CD4-positive, alpha-beta T cell (primary cell): ENCODE results near the gene MYCBP. TPM values are rescaled to one million over a fixed set of nuclear protein-coding genes. Genes with fewer than 3 reads are reported as not detected.

ENCODE experiments used
- ATAC-seq: fragments of 200-7000 bp; cut with Tn5 transposase; one replicate; pipeline ENCODE4 v1.10.0; 2022; ENCODE audit warnings: mild to moderate bottlenecking; ENCODE audit not compliant: poor library complexity
- CTCF ChIA-PET: fragments of 350-600 bp; sonication (Branson Sonifier 250); formaldehyde crosslinking; loops from one replicate; lab custom pipeline; 2021; ENCODE audit warnings: antibody characterized with exemption, inconsistent platforms; lab: Charles Lee
- POLR2A ChIA-PET: fragments of 350-600 bp; sonication (Branson Sonifier 250); formaldehyde crosslinking; loops from one replicate; lab custom pipeline; 2021; ENCODE audit warnings: antibody characterized with exemption, inconsistent platforms; lab: Charles Lee
- DNase-seq, 14 experiments: peaks; one replicate each; pipeline ENCODE4 v3.0.0-alpha.2; 2013 to 2020; ENCODE audit warnings: mixed read lengths in 2 of 14
- H3K27ac ChIP-seq, 2 donors: one replicate each; pipeline versions ENCODE4 v1.5.1 to v1.7.0; 2013; ENCODE audit warnings: low read length in 2 of 2, low read depth in 1 of 2, mild to moderate bottlenecking in 1 of 2
- H3K27me3 ChIP-seq, 2 experiments: 1 replicate in 1 of 2; 2 replicates in 1 of 2; pipeline versions ENCODE4 v1.6.1 to v1.7.0; 2013; ENCODE audit warnings: low read length in 2 of 2, control low read depth in 1 of 2, mild to moderate bottlenecking in 1 of 2, moderate library complexity in 1 of 2; ENCODE audit not compliant: insufficient read depth in 2 of 2, control insufficient read depth in 1 of 2
- H3K36me3 ChIP-seq: one replicate; pipeline ENCODE4 v1.6.1; 2013; ENCODE audit warnings: low read length, control low read depth; ENCODE audit not compliant: insufficient read depth
- H3K4me1 ChIP-seq: one replicate; pipeline ENCODE4 v1.6.1; 2013; ENCODE audit warnings: low read length, control low read depth; ENCODE audit not compliant: insufficient read depth
- H3K4me3 ChIP-seq: one replicate; pipeline ENCODE4 v1.5.1; 2013; ENCODE audit warnings: mild to moderate bottlenecking, low read length, moderate library complexity
- H3K9me3 ChIP-seq, 2 experiments: 1 replicate in 1 of 2; 2 replicates in 1 of 2; pipeline versions ENCODE4 v1.6.1 to v1.7.0; 2013; ENCODE audit warnings: low read length in 2 of 2, mild to moderate bottlenecking in 2 of 2, control low read depth in 1 of 2, moderate library complexity in 1 of 2; ENCODE audit not compliant: control insufficient read depth in 1 of 2, insufficient read depth in 1 of 2
- H3K27ac Mint-ChIP-seq: one replicate; pipeline ENCODE4 v1.8.0; 2020; ENCODE audit warnings: mixed read lengths
- H3K27me3 Mint-ChIP-seq: one replicate; pipeline ENCODE4 v1.8.0; 2021; ENCODE audit warnings: mixed read lengths
- H3K36me3 Mint-ChIP-seq: one replicate; pipeline ENCODE4 v1.8.0; 2021; ENCODE audit warnings: low read depth, mixed read lengths
- H3K4me1 Mint-ChIP-seq: one replicate; pipeline ENCODE4 v1.8.0; 2021; ENCODE audit warnings: low read depth, mixed read lengths
- H3K4me3 Mint-ChIP-seq: one replicate; pipeline ENCODE4 v1.8.0; 2020; ENCODE audit warnings: mild to moderate bottlenecking, mixed read lengths
- H3K9me3 Mint-ChIP-seq: one replicate; pipeline ENCODE4 v1.8.0; 2020; ENCODE audit warnings: mixed read lengths
- CTCF ChIP-seq: fragments of 200-600 bp; IDR thresholded peaks from one replicate; pipeline ENCODE4 v1.8.0; 2022; ENCODE audit warnings: antibody characterized with exemption, mild to moderate bottlenecking
- intact Hi-C, 2 experiments: fragments of 100-400 bp; cut with DNase I in 1 of 2; cut with micrococcal nuclease in 1 of 2; formaldehyde crosslinking; loops; one replicate each; pipeline versions ENCODE4 v1.15.1 to v1.9.0; 2023 to 2025; cut with DNase I, micrococcal nuclease
- total RNA-seq, 174 experiments: library from RNA in 2 of 174; stranded (reverse) in 2 of 174; gene quantifications; one replicate each; pipeline ENCODE4 v1.2.3 and lab custom pipeline; 2021 to 2026

Gene MYCBP
- total RNA-seq, 2 experiments from 2014 or later = 1.5 to 2.2 TPM

- peak overlapping the region; percentile 93 for H3K4me3 Mint-ChIP-seq
- no peaks in the 10 kb centered on the region for H3K27me3 Mint-ChIP-seq
- H3K9me3 ChIP-seq = no peaks in the 10 kb centered on the region
- H3K4me1 ChIP-seq = peaks cover 17% of the 10 kb centered on the region
- peaks cover 21% of the 10 kb centered on the region for H3K36me3 Mint-ChIP-seq
- peak overlapping the region; percentile 90 for H3K27ac Mint-ChIP-seq
- TF ChIP-seq CTCF = no peak
- no peaks in the 10 kb centered on the region for H3K9me3 Mint-ChIP-seq
- H3K4me3 ChIP-seq = peak overlapping the region; percentile 71
- DNase-seq (peak in 11 of 14 experiments; percentile 8 to 55 (median 21)), ATAC-seq (peak; percentile 10)
- peaks cover 41% of the 10 kb centered on the region for H3K4me1 Mint-ChIP-seq
- CTCF ChIA-PET = interaction anchor here (1.0 kb wide), 1 partner anchor 15 kb away, joined by 3 read pairs; no protein-coding TSS in a partner anchor
- no peaks in the 10 kb centered on the region for H3K27me3 ChIP-seq
- peaks cover 4% of the 10 kb centered on the region for H3K36me3 ChIP-seq
- intact Hi-C loops = loop anchor here (1.0 to 5.0 kb wide), 4 partner anchors 13 to 155 kb away; partner anchors contain the start of genes AKIRIN1 (in 2 of the 2), RRAGC (in 2 of the 2) and NDUFS5 (in 1 of the 2)
- POLR2A ChIA-PET = interaction anchor here (0.5 to 3.6 kb wide), 8 partner anchors 13 to 405 kb away, joined by 3 to 25 read pairs (median 6); partner anchors contain the start of genes NDUFS5 and RRAGC
- H3K27ac ChIP-seq = peak overlapping the region; percentile 13 to 73
These were observed 634 bp downstream of the MYCBP start for GRCh38 chr1:38872401-38873026.

- H3K4me3 ChIP-seq = no peak overlapping the region
- peak overlapping the region; percentile 35 for H3K4me3 Mint-ChIP-seq
- peaks cover 5% of the 10 kb centered on the region for H3K36me3 ChIP-seq
- POLR2A ChIA-PET = interaction anchor here (3.6 kb wide), 1 partner anchor 12 kb away, joined by 25 read pairs; the partner anchor contains the start of gene RRAGC
- no peaks in the 10 kb centered on the region for H3K27me3 Mint-ChIP-seq
- H3K27ac ChIP-seq = no peak overlapping the region
- H3K27ac Mint-ChIP-seq = no peak overlapping the region
- no peaks in the 10 kb centered on the region for H3K9me3 Mint-ChIP-seq
- CTCF ChIA-PET = no interaction called here
- H3K36me3 Mint-ChIP-seq = peaks cover 22% of the 10 kb centered on the region
- peaks cover 17% of the 10 kb centered on the region for H3K4me1 ChIP-seq
- DNase-seq (no peak), ATAC-seq (no peak)
- peaks cover 41% of the 10 kb centered on the region for H3K4me1 Mint-ChIP-seq
- TF ChIP-seq CTCF = no peak
- intact Hi-C loops = loop anchor here in 1 of 2 experiments (5.0 kb wide), 2 partner anchors 121 to 156 kb away; partner anchors contain the start of genes AKIRIN1 and NDUFS5
- no peaks in the 10 kb centered on the region for H3K9me3 ChIP-seq
- H3K27me3 ChIP-seq = no peaks in the 10 kb centered on the region
These were observed 2.2 kb downstream of the MYCBP start for GRCh38 chr1:38870996-38871395.

- CTCF ChIA-PET = no interaction called here
These were observed 5.9 kb downstream of the MYCBP start for GRCh38 chr1:38867208-38867607.

More at GRCh38 chr1:38867208-38867607, 5.9 kb downstream of the MYCBP start:
- H3K36me3 ChIP-seq = peaks cover 26% of the 10 kb centered on the region
- ATAC-seq = no peak
- TF ChIP-seq CTCF = no peak
- no peaks in the 10 kb centered on the region for H3K9me3 ChIP-seq
- Mint-ChIP-seq H3K9me3 (no peaks in the 10 kb centered on the region), H3K4me3 (no peak overlapping the region), H3K36me3 (peaks cover 20% of the 10 kb centered on the region), H3K27me3 (no peaks in the 10 kb centered on the region), H3K4me1 (peaks cover 54% of the 10 kb centered on the region), H3K27ac (no peak overlapping the region)
- H3K4me3 ChIP-seq = no peak overlapping the region
- intact Hi-C loops = loop anchor here (10.0 kb wide), 2 partner anchors 228 to 538 kb away; no protein-coding TSS in a partner anchor
- POLR2A ChIA-PET = no interaction called here
- H3K27me3 ChIP-seq = no peaks in the 10 kb centered on the region
- DNase-seq = no peak
- H3K4me1 ChIP-seq = peaks cover 3% of the 10 kb centered on the region
- no peak overlapping the region for H3K27ac ChIP-seq
